ENCODE results near the gene ZFAND3. TPM values are rescaled to one million over a fixed set of nuclear protein-coding genes. Genes with fewer than 3 reads are reported as not detected.
A peak's percentile ranks its signal among the peaks of the same experiment; 100 is the strongest.

ZFAND3 gene
- total and polyA plus RNA-seq, 10 of the 15 experiments (the other 5 are each of a cell fraction or from before 2014, with no cell fraction given) = 0.90 to 34.4 (median 16.3) TPM

GRCh38 chr6:37922563-37922962 lies 103.0 kb downstream of the ZFAND3 start (continued):
- TF ChIP-seq RELB (IDR thresholded peaks at IDR 0.05; ENCODE audit: low read depth) (no peak), TCF3 (IDR thresholded peaks at IDR 0.05; ENCODE audit: borderline replicate concordance, insufficient read depth, low read depth, low read length) (no peak)

- Histone ChIP-seq H4K20me1 (ENCODE audit: control insufficient read depth, insufficient read depth) (peaks cover 7% of the 10 kb centered on the region; the same call in 1 of the 2 replicates), H3K79me2 (ENCODE audit: control insufficient read depth, insufficient read depth, low read length) (peaks cover 39% of the 10 kb centered on the region), H3K4me2 (ENCODE audit: control insufficient read depth, insufficient read depth) (no peak overlapping the region), H3K9ac (ENCODE audit: control insufficient read depth, insufficient read depth, low read length) (no peak overlapping the region), H3K27ac (ENCODE audit: control insufficient read depth, insufficient read depth) (no peak overlapping the region), H3K27me3 (replicated peaks in 1 of 2; ENCODE audit: control insufficient read depth in 2 of 2, insufficient read depth in 2 of 2, low read length in 1 of 2) (no peaks in the 10 kb centered on the region), H3K4me3 (no peak overlapping the region), H3K36me3 (ENCODE audit: control insufficient read depth in 2 of 2, insufficient read depth in 2 of 2, low read length in 1 of 2) (no peaks in the 10 kb centered on the region; a peak in 1 of 4 replicates), H3K4me1 (ENCODE audit: control insufficient read depth, insufficient read depth, low read length) (0 out of 2 replicates have a peak, but pooled peaks cover 9% of the 10 kb centered on the region), H2AFZ (ENCODE audit: control insufficient read depth, low read depth, low read length) (no peak overlapping the region), H3K9me3 (replicated peaks; ENCODE audit: control insufficient read depth, insufficient read depth, low read length) (no peaks in the 10 kb centered on the region)
- peak; percentile 51 for TF ChIP-seq PKNOX1 (IDR thresholded peaks at IDR 0.05)
- no peak for TF ChIP-seq BCLAF1 (IDR thresholded peaks at IDR 0.05)
- no peak for TF ChIP-seq NR2C1 (IDR thresholded peaks at IDR 0.05)
- no peak for TF ChIP-seq NFIC (IDR thresholded peaks at IDR 0.05; ENCODE audit: low read depth, low read length)
- TF ChIP-seq RFX5 (IDR thresholded peaks at IDR 0.05; ENCODE audit: low read depth, low read length) = no peak
- TF ChIP-seq MTA3 (IDR thresholded peaks at IDR 0.05; ENCODE audit: borderline replicate concordance, low read length) = no peak
- TF ChIP-seq CEBPB (IDR thresholded peaks at IDR 0.05; ENCODE audit: borderline replicate concordance in 1 of 2, low read depth in 2 of 2, low read length in 2 of 2) = no peak
- TF ChIP-seq ZNF217 (IDR thresholded peaks at IDR 0.05) = no peak
- POLR2A ChIA-PET = interaction anchor here (0.6 to 1.6 kb wide), 5 partner anchors 14 to 429 kb away, joined by 4 to 11 read pairs (median 6); no protein-coding TSS in a partner anchor
- SMC1A ChIA-PET (ENCODE audit: uncharacterized antibody, unreplicated experiment) = interaction anchor here (0.9 to 2.5 kb wide), 8 partner anchors 13 to 110 kb away, joined by 3 to 11 read pairs (median 4); no protein-coding TSS in a partner anchor
- intact Hi-C loops (cut with micrococcal nuclease; ENCODE audit: unreplicated experiment) = no loop called here
- FAIRE-seq (no peak), ATAC-seq (peak; percentile 44), DNase-seq (ENCODE audit: low read depth, low spot score) (no peak)
- in situ Hi-C loops (cut with MboI) = no loop called here
- RAD21 ChIA-PET (ENCODE audit: unreplicated experiment) = interaction anchor here (1.1 to 1.5 kb wide), 2 partner anchors 8 to 93 kb away, joined by 3 to 7 read pairs; no protein-coding TSS in a partner anchor
- CTCF ChIA-PET = interaction anchor here (0.6 to 1.5 kb wide), 5 partner anchors 13 to 1320 kb away, joined by 3 to 6 read pairs (median 3); no protein-coding TSS in a partner anchor
- no TSS peak for BruUV-seq (replicated peaks)
Observed at GRCh38 chr6:37923514-37923913, 104.0 kb downstream of the ZFAND3 start.
